WTC11 (cell line): Measurements from ENCODE around the gene COQ6.

ENCODE experiments used
- ZNF121 ChIP-seq: sonication (generic); formaldehyde crosslinking; IDR thresholded peaks from 2 replicates; pipeline ENCODE4 v1.8.0; 2023; ENCODE audit warnings: missing genetic modification reagents
- TF ChIP-seq, protein P1 (sequence below): fragments of 200-600 bp; IDR thresholded peaks from 2 replicates; pipeline ENCODE4 v1.8.0; 2022; ENCODE audit warnings: antibody characterized with exemption

GRCh38 chr14:73909681-73910080 lies 40.4 kb upstream of the COQ6 start:
- TF ChIP-seq, protein P1, sequence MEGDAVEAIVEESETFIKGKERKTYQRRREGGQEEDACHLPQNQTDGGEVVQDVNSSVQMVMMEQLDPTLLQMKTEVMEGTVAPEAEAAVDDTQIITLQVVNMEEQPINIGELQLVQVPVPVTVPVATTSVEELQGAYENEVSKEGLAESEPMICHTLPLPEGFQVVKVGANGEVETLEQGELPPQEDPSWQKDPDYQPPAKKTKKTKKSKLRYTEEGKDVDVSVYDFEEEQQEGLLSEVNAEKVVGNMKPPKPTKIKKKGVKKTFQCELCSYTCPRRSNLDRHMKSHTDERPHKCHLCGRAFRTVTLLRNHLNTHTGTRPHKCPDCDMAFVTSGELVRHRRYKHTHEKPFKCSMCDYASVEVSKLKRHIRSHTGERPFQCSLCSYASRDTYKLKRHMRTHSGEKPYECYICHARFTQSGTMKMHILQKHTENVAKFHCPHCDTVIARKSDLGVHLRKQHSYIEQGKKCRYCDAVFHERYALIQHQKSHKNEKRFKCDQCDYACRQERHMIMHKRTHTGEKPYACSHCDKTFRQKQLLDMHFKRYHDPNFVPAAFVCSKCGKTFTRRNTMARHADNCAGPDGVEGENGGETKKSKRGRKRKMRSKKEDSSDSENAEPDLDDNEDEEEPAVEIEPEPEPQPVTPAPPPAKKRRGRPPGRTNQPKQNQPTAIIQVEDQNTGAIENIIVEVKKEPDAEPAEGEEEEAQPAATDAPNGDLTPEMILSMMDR, result no peak
- TF ChIP-seq ZNF121, result no peak
